Measurements from ENCODE around the gene PKMYT1.
"Not testable (repeated sequence)": the region's sequence is repeated elsewhere in the genome, so short reads cannot be mapped to it uniquely, and the experiment has no call there.

The PKMYT1 gene

GRCh38 chr16:2955779-2956578 is 24.3 kb downstream of the PKMYT1 start:
- no peak for DNase-seq

GRCh38 chr16:2955438-2955778 is 24.8 kb downstream of the PKMYT1 start:
- DNase-seq = no peak

- no peak for DNase-seq
Observed at GRCh38 chr16:2954656-2955381, 25.4 kb downstream of the PKMYT1 start.

- no peak for DNase-seq
Observed at GRCh38 chr16:2953706-2954627, 26.3 kb downstream of the PKMYT1 start.

GRCh38 chr16:2952679-2953078 is 27.6 kb downstream of the PKMYT1 start:
- no peak for DNase-seq

GRCh38 chr16:2950773-2951172 is 29.5 kb downstream of the PKMYT1 start:
- DNase-seq = no peak

- DNase-seq = no peak
Observed at GRCh38 chr16:2950353-2950724, 29.9 kb downstream of the PKMYT1 start.

- DNase-seq = no peak
Observed at GRCh38 chr16:2949705-2950352, 30.4 kb downstream of the PKMYT1 start.

GRCh38 chr16:2948807-2949704 is 31.2 kb downstream of the PKMYT1 start:
- no peak for DNase-seq

- DNase-seq = no peak
Observed at GRCh38 chr16:2946649-2947048, 33.6 kb downstream of the PKMYT1 start.

GRCh38 chr16:2943716-2944115 is 36.5 kb downstream of the PKMYT1 start:
- DNase-seq = not testable (repeated sequence)

- DNase-seq = no peak
Observed at GRCh38 chr16:2942045-2942444, 38.2 kb downstream of the PKMYT1 start.

GRCh38 chr16:2939968-2940367 is 40.3 kb downstream of the PKMYT1 start:
- DNase-seq = no peak

GRCh38 chr16:2938206-2938605 is 42.0 kb downstream of the PKMYT1 start:
- no peak for DNase-seq

- no peak for DNase-seq
Observed at GRCh38 chr16:2937170-2937569, 43.1 kb downstream of the PKMYT1 start.

GRCh38 chr16:2936436-2937011 is 43.7 kb downstream of the PKMYT1 start:
- no peak for DNase-seq

- DNase-seq = no peak
Observed at GRCh38 chr16:2934450-2934849, 45.8 kb downstream of the PKMYT1 start.

GRCh38 chr16:2933701-2934100 is 46.5 kb downstream of the PKMYT1 start:
- DNase-seq = no peak

GRCh38 chr16:2933136-2933535 is 47.1 kb downstream of the PKMYT1 start:
- DNase-seq = no peak

GRCh38 chr16:2931231-2931914 is 48.9 kb downstream of the PKMYT1 start:
- DNase-seq = not testable (repeated sequence)

GRCh38 chr16:2930236-2930635 is 50.0 kb downstream of the PKMYT1 start:
- no peak for DNase-seq
